GM23338 (cell line): ENCODE measurements around the gene PKD1L1. TPM values are rescaled to one million over a fixed set of nuclear protein-coding genes. Genes with fewer than 3 reads are reported as not detected.
A peak's percentile ranks its signal among the peaks of the same experiment; 100 is the strongest.

Experiments used
- ATAC-seq: fragments of 200-7000 bp; cut with Tn5 transposase; 3 replicates; pipeline ENCODE4 v1.9.1; 2020
- DNase-seq: peaks from one replicate; pipeline ENCODE4 v3.0.0-alpha.2; 2015; ENCODE audit warnings: low spot score
- H2AFZ ChIP-seq: fragments of 200-600 bp; sonication (generic); 2 replicates; pipeline ENCODE4 v1.8.0; 2016; ENCODE audit warnings: antibody characterized with exemption, mild to moderate bottlenecking, moderate library complexity
- H3F3A ChIP-seq: fragments of 200-600 bp; sonication (generic); replicated peaks from 2 replicates; pipeline ENCODE4 v1.8.0; 2017; ENCODE audit warnings: antibody characterized with exemption, mixed run types, low read depth
- H3K27ac ChIP-seq: fragments of 200-600 bp; sonication (generic); 2 replicates; pipeline ENCODE4 v1.6.1; 2016; ENCODE audit warnings: low read depth
- H3K27me3 ChIP-seq: fragments of 200-600 bp; sonication (generic); 2 replicates; pipeline ENCODE4 v1.8.0; 2016; ENCODE audit warnings: mild to moderate bottlenecking, mixed run types, moderate library complexity; ENCODE audit not compliant: insufficient read depth
- H3K36me3 ChIP-seq: fragments of 200-600 bp; sonication (generic); 2 replicates; pipeline ENCODE4 v1.8.0; 2016; ENCODE audit warnings: mild to moderate bottlenecking; ENCODE audit not compliant: insufficient read depth
- H3K4me1 ChIP-seq: fragments of 200-600 bp; sonication (generic); 2 replicates; pipeline ENCODE4 v1.8.0; 2016; ENCODE audit warnings: mild to moderate bottlenecking, moderate library complexity; ENCODE audit not compliant: insufficient read depth
- H3K4me2 ChIP-seq: fragments of 200-600 bp; sonication (generic); 2 replicates; pipeline ENCODE4 v1.7.1; 2017; ENCODE audit warnings: mixed run types
- H3K4me3 ChIP-seq: fragments of 200-600 bp; sonication (generic); 2 replicates; pipeline ENCODE4 v1.6.1; 2016; ENCODE audit warnings: mixed run types
- H3K79me2 ChIP-seq: fragments of 200-600 bp; sonication (generic); replicated peaks from 2 replicates; pipeline ENCODE4 v1.8.0; 2017; ENCODE audit warnings: mild to moderate bottlenecking; ENCODE audit not compliant: insufficient read depth
- H3K9me2 ChIP-seq: fragments of 200-600 bp; sonication (generic); 2 replicates; pipeline ENCODE4 v1.8.0; 2017; ENCODE audit not compliant: insufficient read depth
- H4K20me1 ChIP-seq: fragments of 200-600 bp; sonication (generic); replicated peaks from 2 replicates; pipeline ENCODE4 v1.8.0; 2017; ENCODE audit warnings: mild to moderate bottlenecking; ENCODE audit not compliant: insufficient read depth
- H3K27ac Mint-ChIP-seq: 2 replicates; pipeline ENCODE4 v1.8.0; 2020; ENCODE audit warnings: inconsistent platforms, mild to moderate bottlenecking, moderate library complexity, mixed read lengths
- H3K27me3 Mint-ChIP-seq: 3 replicates; pipeline ENCODE4 v1.8.0; 2022; ENCODE audit warnings: low read depth, mild to moderate bottlenecking, moderate library complexity, mixed read lengths, inconsistent platforms; ENCODE audit not compliant: insufficient read depth, poor library complexity
- H3K36me3 Mint-ChIP-seq: 3 replicates; pipeline ENCODE4 v1.8.0; 2021; ENCODE audit warnings: low read depth, mild to moderate bottlenecking, inconsistent platforms, moderate library complexity, mixed read lengths
- H3K4me1 Mint-ChIP-seq: 3 replicates; pipeline ENCODE4 v1.8.0; 2020; ENCODE audit warnings: mild to moderate bottlenecking, inconsistent platforms, mixed read lengths
- H3K4me3 Mint-ChIP-seq: 3 replicates; pipeline ENCODE4 v1.8.0; 2021; ENCODE audit warnings: moderate library complexity, mild to moderate bottlenecking, inconsistent platforms, mixed read lengths
- H3K9me3 Mint-ChIP-seq: 3 replicates; pipeline ENCODE4 v1.8.0; 2020; ENCODE audit warnings: moderate library complexity, mild to moderate bottlenecking, inconsistent platforms, mixed read lengths
- CREB1 ChIP-seq: fragments of 250-450 bp; sonication (Bioruptor Pico); IDR thresholded peaks from 2 replicates; pipeline ENCODE4 v1.5.0; 2020; ENCODE audit warnings: low read depth, mild to moderate bottlenecking, moderate library complexity
- CTCF ChIP-seq, 2 experiments: fragments of 200-600 bp in 1 of 2; sonication (generic) in 1 of 2; conservative IDR thresholded peaks; 2 replicates each; pipeline versions ENCODE4 v1.5.1 to v1.6.1; 2016 to 2017; ENCODE audit warnings: antibody characterized with exemption in 2 of 2, low read depth in 2 of 2, mild to moderate bottlenecking in 2 of 2, moderate library complexity in 1 of 2
- EZH2 ChIP-seq: fragments of 200-600 bp; sonication (generic); IDR thresholded peaks from one replicate; pipeline ENCODE4 v1.8.0; 2017; ENCODE audit warnings: antibody characterized with exemption, mild to moderate bottlenecking, low read depth; ENCODE audit not compliant: unreplicated experiment
- EZH2phosphoT487 ChIP-seq: fragments of 200-600 bp; sonication (generic); IDR thresholded peaks from one replicate; pipeline ENCODE4 v1.8.1; 2018; ENCODE audit warnings: antibody characterized with exemption; ENCODE audit not compliant: unreplicated experiment
- JUNB ChIP-seq: IDR thresholded peaks from one replicate; pipeline ENCODE4 v1.6.1; 2016; ENCODE audit warnings: antibody characterized with exemption; ENCODE audit not compliant: unreplicated experiment
- NANOG ChIP-seq: IDR thresholded peaks from 2 replicates; pipeline ENCODE4 v1.6.1; 2016; ENCODE audit warnings: antibody characterized with exemption, borderline replicate concordance
- POLR2AphosphoS5 ChIP-seq: IDR thresholded peaks from 2 replicates; pipeline ENCODE4 v1.6.1; 2016; ENCODE audit warnings: antibody characterized with exemption, low read depth
- STAT1 ChIP-seq: IDR thresholded peaks from one replicate; pipeline ENCODE4 v1.6.1; 2016; ENCODE audit warnings: antibody characterized with exemption; ENCODE audit not compliant: unreplicated experiment
- ZNF114 ChIP-seq: fragments of 250-450 bp; sonication (Bioruptor Pico); IDR thresholded peaks from 2 replicates; pipeline ENCODE4 v1.5.0; 2020; ENCODE audit warnings: mild to moderate bottlenecking, moderate library complexity
- ZNF331 ChIP-seq: fragments of 250-450 bp; sonication (Bioruptor Pico); IDR thresholded peaks from 2 replicates; pipeline ENCODE4 v1.5.0; 2020; ENCODE audit warnings: low read depth, mild to moderate bottlenecking, moderate library complexity
- polyA plus RNA-seq: library from polyadenylated mRNA; unstranded; fragments of >200 nt; fragmentation: Nextera tagmentation; extraction: Ambion mirVana; gene quantifications from 2 replicates; pipeline ENCODE4 v1.2.1, GENCODE V29; 2016
- total RNA-seq: library from RNA; depleted of rRNA; stranded (reverse); fragments of >200 nt; shearing (Covaris generic); gene quantifications from 2 replicates; pipeline ENCODE4 v1.2.3, GENCODE V29; 2014
- TF ChIP-seq, protein P1 (sequence below): fragments of 250-450 bp; sonication (Bioruptor Pico); IDR thresholded peaks from 2 replicates; pipeline ENCODE4 v1.5.0; 2020; ENCODE audit warnings: mild to moderate bottlenecking, moderate library complexity
- TF ChIP-seq, protein P2 (sequence below): IDR thresholded peaks from 2 replicates; pipeline ENCODE4 v1.6.1; 2016; ENCODE audit warnings: antibody characterized with exemption

PKD1L1 gene
- total and polyA plus RNA-seq, 2 experiments from 2014 or later: 0.03 TPM; not detected in 1

GRCh38 chr7:47991270-47991669 lies 43.0 kb upstream of the PKD1L1 start:
- H3K27ac ChIP-seq: peak overlapping the region; percentile 76
- peaks cover 6% of the 10 kb centered on the region; the same call in 2 of the 3 replicates for H3K9me3 Mint-ChIP-seq
- H3K79me2 ChIP-seq: no peaks in the 10 kb centered on the region
- H3K4me1 ChIP-seq: peaks cover 12% of the 10 kb centered on the region
- H3K4me2 ChIP-seq: peak overlapping the region; percentile 72; the same call in 1 of the 2 replicates
- no peaks in the 10 kb centered on the region for H3K36me3 Mint-ChIP-seq
- H3K36me3 ChIP-seq: no peaks in the 10 kb centered on the region
- ATAC-seq (no peak), DNase-seq (no peak)
- peak overlapping the region; percentile 89 for H2AFZ ChIP-seq
- peaks cover 2% of the 10 kb centered on the region for H3K27me3 Mint-ChIP-seq
- H3F3A ChIP-seq: no peaks in the 10 kb centered on the region
- H4K20me1 ChIP-seq: no peaks in the 10 kb centered on the region
- no peaks in the 10 kb centered on the region for H3K27me3 ChIP-seq
- peaks cover 29% of the 10 kb centered on the region for H3K4me1 Mint-ChIP-seq
- peak overlapping the region; percentile 26; the same call in 1 of the 2 replicates for H3K27ac Mint-ChIP-seq
- no peak for TF ChIP-seq STAT1
- H3K4me3 Mint-ChIP-seq: peak overlapping the region; percentile 78
- H3K4me3 ChIP-seq: peak overlapping the region; percentile 47; the same call in 1 of the 2 replicates
- H3K9me2 ChIP-seq: peaks cover 8% of the 10 kb centered on the region; the same call in 1 of the 2 replicates

- Mint-ChIP-seq H3K36me3 (no peaks in the 10 kb centered on the region), H3K9me3 (peaks cover 6% of the 10 kb centered on the region; the same call in 2 of the 3 replicates), H3K4me3 (no peak overlapping the region; the same call in 2 of the 3 replicates), H3K27ac (peak overlapping the region; percentile 64; the same call in 1 of the 2 replicates), H3K27me3 (peaks cover 2% of the 10 kb centered on the region), H3K4me1 (peaks cover 29% of the 10 kb centered on the region)
- Histone ChIP-seq H2AFZ (no peak overlapping the region), H3K27ac (0 out of 2 replicates have a peak overlapping the region, but pooled peaks have one; percentile 74), H3K4me3 (no peak overlapping the region), H3F3A (no peaks in the 10 kb centered on the region), H3K4me2 (no peak overlapping the region; the same call in 1 of the 2 replicates), H3K4me1 (peaks cover 12% of the 10 kb centered on the region), H3K27me3 (no peaks in the 10 kb centered on the region), H3K9me2 (peaks cover 8% of the 10 kb centered on the region; the same call in 1 of the 2 replicates), H4K20me1 (no peaks in the 10 kb centered on the region), H3K36me3 (no peaks in the 10 kb centered on the region), H3K79me2 (no peaks in the 10 kb centered on the region)
- DNase-seq (no peak), ATAC-seq (no peak)
- TF ChIP-seq, protein P1, sequence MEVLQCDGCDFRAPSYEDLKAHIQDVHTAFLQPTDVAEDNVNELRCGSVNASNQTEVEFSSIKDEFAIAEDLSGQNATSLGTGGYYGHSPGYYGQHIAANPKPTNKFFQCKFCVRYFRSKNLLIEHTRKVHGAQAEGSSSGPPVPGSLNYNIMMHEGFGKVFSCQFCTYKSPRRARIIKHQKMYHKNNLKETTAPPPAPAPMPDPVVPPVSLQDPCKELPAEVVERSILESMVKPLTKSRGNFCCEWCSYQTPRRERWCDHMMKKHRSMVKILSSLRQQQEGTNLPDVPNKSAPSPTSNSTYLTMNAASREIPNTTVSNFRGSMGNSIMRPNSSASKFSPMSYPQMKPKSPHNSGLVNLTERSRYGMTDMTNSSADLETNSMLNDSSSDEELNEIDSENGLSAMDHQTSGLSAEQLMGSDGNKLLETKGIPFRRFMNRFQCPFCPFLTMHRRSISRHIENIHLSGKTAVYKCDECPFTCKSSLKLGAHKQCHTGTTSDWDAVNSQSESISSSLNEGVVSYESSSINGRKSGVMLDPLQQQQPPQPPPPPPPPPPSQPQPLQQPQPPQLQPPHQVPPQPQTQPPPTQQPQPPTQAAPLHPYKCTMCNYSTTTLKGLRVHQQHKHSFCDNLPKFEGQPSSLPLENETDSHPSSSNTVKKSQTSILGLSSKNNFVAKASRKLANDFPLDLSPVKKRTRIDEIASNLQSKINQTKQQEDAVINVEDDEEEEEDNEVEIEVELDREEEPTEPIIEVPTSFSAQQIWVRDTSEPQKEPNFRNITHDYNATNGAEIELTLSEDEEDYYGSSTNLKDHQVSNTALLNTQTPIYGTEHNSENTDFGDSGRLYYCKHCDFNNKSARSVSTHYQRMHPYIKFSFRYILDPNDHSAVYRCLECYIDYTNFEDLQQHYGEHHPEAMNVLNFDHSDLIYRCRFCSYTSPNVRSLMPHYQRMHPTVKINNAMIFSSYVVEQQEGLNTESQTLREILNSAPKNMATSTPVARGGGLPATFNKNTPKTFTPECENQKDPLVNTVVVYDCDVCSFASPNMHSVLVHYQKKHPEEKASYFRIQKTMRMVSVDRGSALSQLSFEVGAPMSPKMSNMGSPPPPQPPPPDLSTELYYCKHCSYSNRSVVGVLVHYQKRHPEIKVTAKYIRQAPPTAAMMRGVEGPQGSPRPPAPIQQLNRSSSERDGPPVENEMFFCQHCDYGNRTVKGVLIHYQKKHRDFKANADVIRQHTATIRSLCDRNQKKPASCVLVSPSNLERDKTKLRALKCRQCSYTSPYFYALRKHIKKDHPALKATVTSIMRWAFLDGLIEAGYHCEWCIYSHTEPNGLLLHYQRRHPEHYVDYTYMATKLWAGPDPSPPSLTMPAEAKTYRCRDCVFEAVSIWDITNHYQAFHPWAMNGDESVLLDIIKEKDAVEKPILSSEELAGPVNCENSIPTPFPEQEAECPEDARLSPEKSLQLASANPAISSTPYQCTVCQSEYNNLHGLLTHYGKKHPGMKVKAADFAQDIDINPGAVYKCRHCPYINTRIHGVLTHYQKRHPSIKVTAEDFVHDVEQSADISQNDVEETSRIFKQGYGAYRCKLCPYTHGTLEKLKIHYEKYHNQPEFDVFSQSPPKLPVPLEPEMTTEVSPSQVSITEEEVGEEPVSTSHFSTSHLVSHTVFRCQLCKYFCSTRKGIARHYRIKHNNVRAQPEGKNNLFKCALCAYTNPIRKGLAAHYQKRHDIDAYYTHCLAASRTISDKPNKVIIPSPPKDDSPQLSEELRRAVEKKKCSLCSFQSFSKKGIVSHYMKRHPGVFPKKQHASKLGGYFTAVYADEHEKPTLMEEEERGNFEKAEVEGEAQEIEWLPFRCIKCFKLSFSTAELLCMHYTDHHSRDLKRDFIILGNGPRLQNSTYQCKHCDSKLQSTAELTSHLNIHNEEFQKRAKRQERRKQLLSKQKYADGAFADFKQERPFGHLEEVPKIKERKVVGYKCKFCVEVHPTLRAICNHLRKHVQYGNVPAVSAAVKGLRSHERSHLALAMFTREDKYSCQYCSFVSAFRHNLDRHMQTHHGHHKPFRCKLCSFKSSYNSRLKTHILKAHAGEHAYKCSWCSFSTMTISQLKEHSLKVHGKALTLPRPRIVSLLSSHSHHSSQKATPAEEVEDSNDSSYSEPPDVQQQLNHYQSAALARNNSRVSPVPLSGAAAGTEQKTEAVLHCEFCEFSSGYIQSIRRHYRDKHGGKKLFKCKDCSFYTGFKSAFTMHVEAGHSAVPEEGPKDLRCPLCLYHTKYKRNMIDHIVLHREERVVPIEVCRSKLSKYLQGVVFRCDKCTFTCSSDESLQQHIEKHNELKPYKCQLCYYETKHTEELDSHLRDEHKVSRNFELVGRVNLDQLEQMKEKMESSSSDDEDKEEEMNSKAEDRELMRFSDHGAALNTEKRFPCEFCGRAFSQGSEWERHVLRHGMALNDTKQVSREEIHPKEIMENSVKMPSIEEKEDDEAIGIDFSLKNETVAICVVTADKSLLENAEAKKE (CRISPR knock-in tag): no peak
- no peak for TF ChIP-seq POLR2AphosphoS5
- no peak for TF ChIP-seq ZNF114 (CRISPR knock-in tag)
- no peak for TF ChIP-seq STAT1
- TF ChIP-seq CREB1 (CRISPR knock-in tag): no peak
- no peak for TF ChIP-seq EZH2
- TF ChIP-seq EZH2phosphoT487: no peak
- TF ChIP-seq NANOG: no peak
- TF ChIP-seq CTCF (conservative IDR thresholded peaks at IDR 0.05; ENCODE audit: low read depth in 2 of 2): no peak
- no peak for TF ChIP-seq JUNB
- TF ChIP-seq, protein P2, sequence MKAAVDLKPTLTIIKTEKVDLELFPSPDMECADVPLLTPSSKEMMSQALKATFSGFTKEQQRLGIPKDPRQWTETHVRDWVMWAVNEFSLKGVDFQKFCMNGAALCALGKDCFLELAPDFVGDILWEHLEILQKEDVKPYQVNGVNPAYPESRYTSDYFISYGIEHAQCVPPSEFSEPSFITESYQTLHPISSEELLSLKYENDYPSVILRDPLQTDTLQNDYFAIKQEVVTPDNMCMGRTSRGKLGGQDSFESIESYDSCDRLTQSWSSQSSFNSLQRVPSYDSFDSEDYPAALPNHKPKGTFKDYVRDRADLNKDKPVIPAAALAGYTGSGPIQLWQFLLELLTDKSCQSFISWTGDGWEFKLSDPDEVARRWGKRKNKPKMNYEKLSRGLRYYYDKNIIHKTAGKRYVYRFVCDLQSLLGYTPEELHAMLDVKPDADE: no peak
- TF ChIP-seq ZNF331 (CRISPR knock-in tag): no peak
These were observed 42.3 kb upstream of the PKD1L1 start for GRCh38 chr7:47990592-47990991.
